GM12801 (cell line): ENCODE data around the gene ADGB.

Experiments
- CTCF ChIP-seq: IDR thresholded peaks from one replicate; pipeline ENCODE4 v1.5.1; 2011; ENCODE audit warnings: control low read depth; ENCODE audit not compliant: insufficient read length; ENCODE audit errors: extremely low read depth

The ADGB gene

GRCh38 chr6:146847426-146847825 lies 248.7 kb downstream of the ADGB start:
- no peak for TF ChIP-seq CTCF

- no peak for TF ChIP-seq CTCF
Measured at GRCh38 chr6:146850238-146850896, 251.6 kb downstream of the ADGB start.

- no peak for TF ChIP-seq CTCF
Measured at GRCh38 chr6:146850981-146851380, 252.2 kb downstream of the ADGB start.

- no peak for TF ChIP-seq CTCF
Measured at GRCh38 chr6:146851837-146852236, 253.1 kb downstream of the ADGB start.

GRCh38 chr6:146855889-146856288 lies 257.1 kb downstream of the ADGB start:
- no peak for TF ChIP-seq CTCF

- no peak for TF ChIP-seq CTCF
Measured at GRCh38 chr6:146856296-146856695, 257.5 kb downstream of the ADGB start.

GRCh38 chr6:146857180-146857979 lies 258.6 kb downstream of the ADGB start:
- no peak for TF ChIP-seq CTCF
